Uterus (tissue), 4 donors: ENCODE results near the gene ADSS1. TPM values are rescaled to one million over a fixed set of nuclear protein-coding genes. Genes with fewer than 3 reads are reported as not detected.

Experiments
- DNase-seq, 2 donors: peaks; one replicate each; pipeline ENCODE4 v3.0.0-alpha.2; 2019 to 2020
- H3K27ac ChIP-seq, 2 donors: fragments of 200-600 bp; sonication (generic); 1 replicate in 1 of 2; 2 replicates in 1 of 2; pipeline ENCODE4 v1.5.1; 2016 to 2018
- H3K27me3 ChIP-seq, 2 donors: fragments of 200-600 bp; sonication (generic); one replicate each; pipeline ENCODE4 v1.5.1; 2018 to 2019; ENCODE audit warnings: control low read depth in 1 of 2
- H3K36me3 ChIP-seq, 2 donors: fragments of 200-600 bp; sonication (generic); one replicate each; pipeline ENCODE4 v1.5.1; 2019; ENCODE audit warnings: control low read depth in 1 of 2
- H3K4me1 ChIP-seq, 2 donors: fragments of 200-600 bp; sonication (generic); one replicate each; pipeline ENCODE4 v1.5.1; 2018 to 2019; ENCODE audit warnings: control low read depth in 1 of 2
- H3K4me3 ChIP-seq, 2 donors: fragments of 200-600 bp; sonication (generic); 1 replicate in 1 of 2; 2 replicates in 1 of 2; pipeline ENCODE4 v1.5.1; 2018 to 2019; ENCODE audit warnings: mild to moderate bottlenecking in 1 of 2
- H3K9me3 ChIP-seq, 2 donors: fragments of 200-600 bp; sonication (generic); one replicate each; pipeline ENCODE4 v1.5.1; 2019; ENCODE audit warnings: control low read depth in 1 of 2
- POLR2A ChIP-seq, 2 donors: fragments of 450-650 bp; IDR thresholded peaks; one replicate each; pipeline ENCODE4 v1.6.1; 2016; ENCODE audit warnings: antibody characterized with exemption in 2 of 2, mild to moderate bottlenecking in 1 of 2, moderate library complexity in 1 of 2
- intact Hi-C: fragments of 100-400 bp; cut with DNase I; formaldehyde crosslinking; loops from one replicate; pipeline ENCODE4 v1.15.1; 2023; ENCODE audit warnings: low total_unique reads
- total RNA-seq, 4 donors: library from RNA; depleted of rRNA in 3 of 4; stranded (reverse); fragments of >200 nt in 3 of 4; gene quantifications; one replicate each; pipeline versions ENCODE4 v1.1.0 to v1.2.4, GENCODE V29; 2014 to 2023
- TF ChIP-seq, protein P1 (sequence below), 4 experiments: fragments of 200-600 bp in 2 of 4; fragments of 450-650 bp in 2 of 4; sonication (generic) in 2 of 4; IDR thresholded peaks; one replicate each; pipeline ENCODE4 v1.5.1; 2016 to 2019; ENCODE audit warnings: antibody characterized with exemption in 4 of 4, mild to moderate bottlenecking in 2 of 4, moderate library complexity in 1 of 4
- donor health status: DM: yes; HTN: yes; CAD: no.

ADSS1 gene
- total RNA-seq, 4 donors from 2014 or later = 7.0 to 11.7 TPM; not detected in 2

DNA sequence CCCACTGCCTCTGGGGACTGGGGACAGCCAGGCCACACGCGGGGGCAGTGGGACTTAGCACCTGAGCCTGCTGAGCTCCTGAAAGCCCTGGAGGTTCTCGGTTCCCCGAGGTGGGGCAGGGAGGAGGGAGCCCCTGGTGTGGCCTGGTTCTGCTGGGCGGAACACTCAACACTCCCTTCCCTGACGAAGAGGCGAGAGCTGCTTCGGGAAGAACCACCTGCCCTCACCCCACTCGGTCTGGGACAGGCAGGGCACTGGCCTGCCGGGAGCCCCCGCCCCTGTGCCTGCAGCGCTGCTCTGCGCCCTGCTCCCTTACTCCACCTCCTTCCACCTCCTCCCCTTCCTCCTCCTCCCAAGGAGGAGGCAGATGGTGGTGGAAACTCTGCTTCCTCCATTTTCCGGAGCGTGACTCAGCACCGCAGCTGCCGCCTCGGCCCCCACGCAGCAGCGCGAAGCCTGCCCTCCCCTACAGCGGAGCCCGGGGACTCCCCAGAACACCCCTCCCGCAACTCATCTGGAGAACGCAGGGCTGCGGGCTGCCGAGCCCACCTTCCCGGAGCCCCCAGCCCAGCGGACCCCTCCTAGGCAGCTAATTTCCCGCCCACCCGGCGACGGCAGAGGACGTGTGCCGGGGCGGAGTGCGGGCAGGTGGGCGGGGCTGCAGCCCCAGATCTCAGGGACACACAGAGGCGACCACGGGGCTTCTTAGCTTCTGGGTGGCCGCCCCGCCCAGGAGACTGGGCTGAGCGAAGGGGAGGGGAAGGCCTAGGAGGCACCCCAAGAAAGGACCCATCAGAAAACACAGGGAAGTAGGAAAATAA, 46.3 kb upstream of the ADSS1 start:
- Histone ChIP-seq H3K36me3 (no peaks in the 10 kb centered on the region), H3K27me3 (no peaks in the 10 kb centered on the region), H3K4me1 (peaks cover 8 to 45% of the 10 kb centered on the region in 2 donors), H3K27ac (peak overlapping the region; percentile 84 to 90), H3K4me3 (peak overlapping the region; percentile 46 to 60), H3K9me3 (no peaks in the 10 kb centered on the region)
- intact Hi-C loops = no loop called here
- DNase-seq = peak; percentile 74 to 76
- TF ChIP-seq POLR2A (IDR thresholded peaks at IDR 0.05) = peak; percentile 73 to 77
- TF ChIP-seq, protein P1, sequence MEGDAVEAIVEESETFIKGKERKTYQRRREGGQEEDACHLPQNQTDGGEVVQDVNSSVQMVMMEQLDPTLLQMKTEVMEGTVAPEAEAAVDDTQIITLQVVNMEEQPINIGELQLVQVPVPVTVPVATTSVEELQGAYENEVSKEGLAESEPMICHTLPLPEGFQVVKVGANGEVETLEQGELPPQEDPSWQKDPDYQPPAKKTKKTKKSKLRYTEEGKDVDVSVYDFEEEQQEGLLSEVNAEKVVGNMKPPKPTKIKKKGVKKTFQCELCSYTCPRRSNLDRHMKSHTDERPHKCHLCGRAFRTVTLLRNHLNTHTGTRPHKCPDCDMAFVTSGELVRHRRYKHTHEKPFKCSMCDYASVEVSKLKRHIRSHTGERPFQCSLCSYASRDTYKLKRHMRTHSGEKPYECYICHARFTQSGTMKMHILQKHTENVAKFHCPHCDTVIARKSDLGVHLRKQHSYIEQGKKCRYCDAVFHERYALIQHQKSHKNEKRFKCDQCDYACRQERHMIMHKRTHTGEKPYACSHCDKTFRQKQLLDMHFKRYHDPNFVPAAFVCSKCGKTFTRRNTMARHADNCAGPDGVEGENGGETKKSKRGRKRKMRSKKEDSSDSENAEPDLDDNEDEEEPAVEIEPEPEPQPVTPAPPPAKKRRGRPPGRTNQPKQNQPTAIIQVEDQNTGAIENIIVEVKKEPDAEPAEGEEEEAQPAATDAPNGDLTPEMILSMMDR (IDR thresholded peaks at IDR 0.05) = no peak

DNA sequence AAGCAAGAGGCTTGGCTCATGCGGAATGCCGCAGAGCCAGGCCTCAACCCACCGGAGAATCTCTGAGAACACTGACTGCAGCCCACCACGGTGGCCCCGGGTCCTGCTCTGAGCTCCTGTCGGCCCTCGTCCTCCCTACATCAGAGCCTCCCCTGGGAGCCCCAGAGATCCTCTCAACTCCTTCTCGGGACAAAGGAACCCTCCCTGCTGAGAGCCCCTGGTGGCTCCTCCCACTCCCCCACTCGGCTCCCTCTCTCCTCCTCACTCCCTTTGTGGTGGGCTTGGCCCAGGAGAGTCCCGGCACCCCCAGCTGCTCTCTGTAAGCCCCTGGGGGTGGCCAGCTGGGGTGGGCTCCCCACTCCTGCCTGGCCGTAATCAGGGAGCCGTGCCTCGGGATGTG, 45.7 kb upstream of the ADSS1 start:
- intact Hi-C loops = no loop called here
- H3K36me3 ChIP-seq = no peaks in the 10 kb centered on the region
- TF ChIP-seq, protein P1 (IDR thresholded peaks at IDR 0.05) = no peak
- TF ChIP-seq POLR2A (IDR thresholded peaks at IDR 0.05) = no peak
- no peaks in the 10 kb centered on the region for H3K9me3 ChIP-seq
- H3K4me3 ChIP-seq = peak overlapping the region; percentile 46 to 60
- H3K4me1 ChIP-seq = peaks cover 8 to 45% of the 10 kb centered on the region in 2 donors
- peak overlapping the region; percentile 84 to 90 for H3K27ac ChIP-seq
- DNase-seq = peak; percentile 55 to 59
- H3K27me3 ChIP-seq = no peaks in the 10 kb centered on the region

- peak; percentile 25 to 26 for DNase-seq
- Histone ChIP-seq H3K36me3 (no peaks in the 10 kb centered on the region), H3K27me3 (no peaks in the 10 kb centered on the region), H3K9me3 (no peaks in the 10 kb centered on the region), H3K4me1 (peaks cover 8 to 45% of the 10 kb centered on the region in 2 donors), H3K27ac (peak overlapping the region; percentile 84 to 90), H3K4me3 (no peak overlapping the region)
- TF ChIP-seq, protein P1 (IDR thresholded peaks at IDR 0.05) = no peak
- TF ChIP-seq POLR2A (IDR thresholded peaks at IDR 0.05) = no peak
- intact Hi-C loops = no loop called here
These were observed 44.9 kb upstream of the ADSS1 start for GRCh38 chr14:104678901-104679705.

- H3K36me3 ChIP-seq = no peaks in the 10 kb centered on the region
- H3K27ac ChIP-seq = peak overlapping the region; percentile 69 to 90
- H3K9me3 ChIP-seq = no peaks in the 10 kb centered on the region
- peak; percentile 55 to 74 for DNase-seq
- H3K4me1 ChIP-seq = peaks cover 8 to 45% of the 10 kb centered on the region in 2 donors
- intact Hi-C loops = no loop called here
- H3K27me3 ChIP-seq = no peaks in the 10 kb centered on the region
- H3K4me3 ChIP-seq = no peak overlapping the region
- TF ChIP-seq, protein P1 (IDR thresholded peaks at IDR 0.05) = no peak
- no peak for TF ChIP-seq POLR2A (IDR thresholded peaks at IDR 0.05)
These were observed 43.8 kb upstream of the ADSS1 start for GRCh38 chr14:104680056-104680805.
